K562 (cell line): ENCODE measurements around the gene ARHGEF26.

Source experiments
- ATF3 ChIP-seq, 2 experiments: fragments of 450-650 bp in 1 of 2; sonication (generic) in 1 of 2; formaldehyde crosslinking in 1 of 2; IDR thresholded peaks in 1 of 2; conservative IDR thresholded peaks in 1 of 2; 2 replicates each; pipeline versions ENCODE4 v1.6.1 to v1.8.1; 2016 to 2023; ENCODE audit warnings: mild to moderate bottlenecking in 2 of 2, moderate library complexity in 2 of 2, inconsistent platforms in 1 of 2, missing genetic modification reagents in 1 of 2
- BRCA1 ChIP-seq, 2 experiments: fragments of 450-650 bp in 1 of 2; sonication (generic) in 1 of 2; formaldehyde crosslinking in 1 of 2; IDR thresholded peaks; 2 replicates each; pipeline versions ENCODE4 v1.5.0 to v1.6.1; 2017 to 2020; ENCODE audit warnings: mild to moderate bottlenecking in 1 of 2, missing genetic modification reagents in 1 of 2
- CTCF ChIP-seq, 3 experiments: IDR thresholded peaks in 2 of 3; conservative IDR thresholded peaks in 1 of 3; 2 replicates each; pipeline ENCODE4 v1.5.1; 2011 to 2012; ENCODE audit warnings: low read length in 3 of 3, mild to moderate bottlenecking in 3 of 3, control low read depth in 2 of 3, improper control_type of control experiment in 1 of 3, inconsistent platforms in 1 of 3, low read depth in 1 of 3, mixed read lengths in 1 of 3, moderate library complexity in 1 of 3; ENCODE audit not compliant: insufficient read depth in 2 of 3
- MEF2A ChIP-seq: IDR thresholded peaks from 2 replicates; pipeline ENCODE4 v1.6.1; 2011; ENCODE audit warnings: low read depth, mild to moderate bottlenecking, low read length, moderate library complexity; ENCODE audit not compliant: control insufficient read depth
- NFYB ChIP-seq: IDR thresholded peaks from 2 replicates; pipeline ENCODE4 v1.6.1; 2011; ENCODE audit warnings: mild to moderate bottlenecking, moderate library complexity; ENCODE audit not compliant: insufficient read length; ENCODE audit errors: extremely low read depth
- PRDM10 ChIP-seq: fragments of 450-650 bp; IDR thresholded peaks from 2 replicates; pipeline ENCODE4 v1.6.1; 2018; ENCODE audit not compliant: partially characterized antibody
- ZNF398 ChIP-seq: fragments of 250-450 bp; sonication (Bioruptor Pico); IDR thresholded peaks from 2 replicates; pipeline ENCODE4 v1.8.0; 2021; ENCODE audit warnings: moderate library complexity, mild to moderate bottlenecking, inconsistent platforms
- ZNF609 ChIP-seq: sonication (generic); formaldehyde crosslinking; IDR thresholded peaks from 2 replicates; pipeline ENCODE4 v1.8.1; 2023; ENCODE audit warnings: missing genetic modification reagents, mild to moderate bottlenecking, borderline replicate concordance
- ZNF830 ChIP-seq: fragments of 250-450 bp; sonication (Bioruptor Pico); IDR thresholded peaks from 2 replicates; pipeline ENCODE4 v1.5.0; 2021; ENCODE audit warnings: mild to moderate bottlenecking

GRCh38 chr3:154244644-154245043 is 123.5 kb downstream of the ARHGEF26 start:
- TF ChIP-seq CTCF (IDR thresholded peaks at IDR 0.05 in 2 of 3, conservative IDR thresholded peaks at IDR 0.05 in 1 of 3; ENCODE audit: insufficient read depth in 2 of 3, low read depth in 1 of 3, low read length in 3 of 3) (no peak), BRCA1 (IDR thresholded peaks at IDR 0.05) (no peak), BRCA1 (CRISPR knock-in tag; IDR thresholded peaks at IDR 0.05) (no peak), ZNF830 (CRISPR knock-in tag) (no peak), ATF3 (IDR thresholded peaks at IDR 0.05) (no peak), ATF3 (CRISPR knock-in tag; conservative IDR thresholded peaks at IDR 0.05) (no peak), PRDM10 (no peak), ZNF398 (CRISPR knock-in tag) (no peak), MEF2A (no peak), NFYB (no peak), ZNF609 (CRISPR knock-in tag) (no peak)
